H1 (cell line): Measurements from ENCODE around the gene FCRLA. TPM values are rescaled to one million over a fixed set of nuclear protein-coding genes. Genes with fewer than 3 reads are reported as not detected.

Experiments used
- CTCF ChIA-PET: fragments of 300-600 bp; sonication (Branson Sonifier 250); formaldehyde crosslinking; loops from one replicate; lab custom pipeline; 2021; ENCODE audit not compliant: partially characterized antibody; lab: Charles Lee
- POLR2A ChIA-PET: fragments of 300-600 bp; sonication (Branson Sonifier 250); formaldehyde crosslinking; loops from one replicate; lab custom pipeline; 2021; ENCODE audit warnings: inconsistent platforms; ENCODE audit not compliant: partially characterized antibody; lab: Charles Lee
- DNase-seq, 2 experiments: peaks; one replicate each; pipeline versions ENCODE4 v3.0.0 to v3.0.0-alpha.2; 2010 to 2022; ENCODE audit warnings: low spot score in 2 of 2, low read depth in 1 of 2, mixed read lengths in 1 of 2
- FAIRE-seq: peaks from 2 replicates; lab custom pipeline; 2011; peaks lifted over from hg19 to GRCh38; lab: Jason Lieb, UNC
- H2AFZ ChIP-seq: 2 replicates; pipeline ENCODE4 v1.8.1; 2012; ENCODE audit warnings: low read length, inconsistent platforms
- H2AK5ac ChIP-seq: 2 replicates; pipeline ENCODE4 v1.6.1; 2013; ENCODE audit warnings: low read depth, low read length
- H2BK120ac ChIP-seq: replicated peaks from 2 replicates; pipeline ENCODE3; 2013; ENCODE audit warnings: low read depth, low read length, inconsistent platforms
- H2BK12ac ChIP-seq: 2 replicates; pipeline ENCODE4 v1.6.1; 2013; ENCODE audit warnings: low read depth, low read length
- H2BK15ac ChIP-seq: 2 replicates; pipeline ENCODE4 v1.6.1; 2013; ENCODE audit warnings: low read length
- H2BK20ac ChIP-seq: 2 replicates; pipeline ENCODE4 v1.6.1; 2013; ENCODE audit warnings: low read length
- H2BK5ac ChIP-seq: 2 replicates; pipeline ENCODE4 v1.6.1; 2013; ENCODE audit warnings: low read depth, low read length
- H3K14ac ChIP-seq: 2 replicates; pipeline ENCODE4 v1.6.1; 2013; ENCODE audit warnings: inconsistent platforms; ENCODE audit not compliant: insufficient read length
- H3K18ac ChIP-seq: 2 replicates; pipeline ENCODE4 v1.6.1; 2013; ENCODE audit warnings: low read length; ENCODE audit errors: extremely low read depth
- H3K23ac ChIP-seq: 2 replicates; pipeline ENCODE4 v1.6.1; 2013; ENCODE audit warnings: inconsistent platforms; ENCODE audit not compliant: insufficient read length
- H3K23me2 ChIP-seq: 2 replicates; pipeline ENCODE4 v1.6.1; 2013; ENCODE audit warnings: low read depth, low read length
- H3K27ac ChIP-seq: 2 replicates; pipeline ENCODE4 v1.6.1; 2011; ENCODE audit warnings: low read depth, low read length, inconsistent platforms
- H3K27me3 ChIP-seq, 4 experiments: replicated peaks in 1 of 4; 1 replicate in 1 of 4; 2 replicates in 3 of 4; pipeline versions ENCODE4 v1.6.1 to v1.8.1; 2011 to 2013; ENCODE audit warnings: low read length in 3 of 4, mild to moderate bottlenecking in 3 of 4, inconsistent platforms in 2 of 4, mixed read lengths in 2 of 4, moderate library complexity in 1 of 4; ENCODE audit not compliant: control insufficient read depth in 3 of 4, insufficient read depth in 3 of 4; ENCODE audit errors: extremely low read depth in 1 of 4
- H3K36me3 ChIP-seq, 4 experiments: 2 replicates each; pipeline versions ENCODE4 v1.6.1 to v1.8.1; 2011 to 2013; ENCODE audit warnings: mild to moderate bottlenecking in 4 of 4, low read length in 3 of 4, moderate library complexity in 2 of 4, control low read depth in 1 of 4, inconsistent platforms in 1 of 4; ENCODE audit not compliant: insufficient read depth in 4 of 4, control insufficient read depth in 2 of 4
- H3K4ac ChIP-seq: replicated peaks from 2 replicates; pipeline ENCODE3; 2013; ENCODE audit warnings: low read length, low read depth, mixed read lengths, inconsistent platforms; ENCODE audit not compliant: insufficient read length
- H3K4me1 ChIP-seq, 4 experiments: replicated peaks in 1 of 4; 1 replicate in 1 of 4; 2 replicates in 3 of 4; pipeline versions ENCODE4 v1.6.1 to v1.8.1; 2011 to 2013; ENCODE audit warnings: low read length in 3 of 4, inconsistent platforms in 2 of 4, mixed read lengths in 1 of 4; ENCODE audit not compliant: insufficient read depth in 4 of 4, control insufficient read depth in 3 of 4
- H3K4me2 ChIP-seq, 2 experiments: 2 replicates each; pipeline versions ENCODE4 v1.6.1 to v1.8.1; 2011 to 2013; ENCODE audit warnings: low read depth in 2 of 2, low read length in 2 of 2, control low read depth in 1 of 2, inconsistent platforms in 1 of 2, mild to moderate bottlenecking in 1 of 2; ENCODE audit not compliant: insufficient read depth in 1 of 2
- H3K4me3 ChIP-seq, 4 experiments: fragments of 200-600, 300-600 bp in 1 of 4; sonication (generic), shearing (Covaris generic), sonication (Bioruptor Twin) in 1 of 4; 2 replicates each; pipeline versions ENCODE4 v1.5.1 to v1.8.1; 2011 to 2016; ENCODE audit warnings: low read length in 4 of 4, low read depth in 3 of 4, control low read depth in 2 of 4, inconsistent platforms in 2 of 4, mild to moderate bottlenecking in 2 of 4, mixed read lengths in 1 of 4, moderate library complexity in 1 of 4; ENCODE audit not compliant: insufficient read depth in 2 of 4; ENCODE audit errors: extremely low read depth in 1 of 4
- H3K56ac ChIP-seq: replicated peaks from 2 replicates; pipeline ENCODE3; 2013; ENCODE audit warnings: low read depth, mild to moderate bottlenecking, mixed read lengths, low read length, inconsistent platforms; ENCODE audit not compliant: insufficient read length
- H3K79me1 ChIP-seq: 2 replicates; pipeline ENCODE4 v1.6.1; 2013; ENCODE audit warnings: low read depth, low read length, control low read depth
- H3K79me2 ChIP-seq, 2 experiments: 2 replicates each; pipeline versions ENCODE4 v1.6.1 to v1.8.1; 2012 to 2013; ENCODE audit warnings: low read length in 2 of 2, mild to moderate bottlenecking in 2 of 2, inconsistent platforms in 1 of 2; ENCODE audit not compliant: insufficient read depth in 2 of 2, control insufficient read depth in 1 of 2
- H3K9ac ChIP-seq, 4 experiments: replicated peaks in 1 of 4; 1 replicate in 1 of 4; 2 replicates in 3 of 4; pipeline versions ENCODE4 v1.6.1 to v1.8.1; 2011 to 2013; ENCODE audit warnings: low read depth in 3 of 4, low read length in 3 of 4, control low read depth in 2 of 4, mild to moderate bottlenecking in 2 of 4, moderate library complexity in 2 of 4, inconsistent platforms in 1 of 4; ENCODE audit errors: extremely low read depth in 1 of 4
- H3K9me3 ChIP-seq, 2 experiments: 2 replicates each; pipeline versions ENCODE4 v1.6.1 to v1.8.1; 2012 to 2013; ENCODE audit warnings: mild to moderate bottlenecking in 2 of 2, moderate library complexity in 2 of 2, control low read depth in 1 of 2, inconsistent platforms in 1 of 2, low read depth in 1 of 2, low read length in 1 of 2, mixed read lengths in 1 of 2; ENCODE audit not compliant: insufficient read depth in 2 of 2
- H4K20me1 ChIP-seq, 2 experiments: replicated peaks in 1 of 2; 2 replicates each; pipeline versions ENCODE3 to v1.8.1; 2011 to 2013; ENCODE audit warnings: inconsistent platforms in 2 of 2, low read length in 2 of 2, mild to moderate bottlenecking in 1 of 2; ENCODE audit not compliant: insufficient read depth in 2 of 2, control insufficient read depth in 1 of 2
- H4K5ac ChIP-seq: 2 replicates; pipeline ENCODE4 v1.6.1; 2013; ENCODE audit warnings: low read length, low read depth, mixed read lengths, inconsistent platforms; ENCODE audit not compliant: insufficient read length
- H4K8ac ChIP-seq: 2 replicates; pipeline ENCODE4 v1.8.0; 2013; ENCODE audit warnings: mild to moderate bottlenecking, moderate library complexity, low read length, inconsistent platforms; ENCODE audit not compliant: insufficient read depth; ENCODE audit errors: extremely low read depth
- H4K91ac ChIP-seq: replicated peaks from 2 replicates; pipeline ENCODE3; 2013; ENCODE audit warnings: low read length, mixed read lengths, inconsistent platforms; ENCODE audit not compliant: insufficient read length
- BACH1 ChIP-seq: IDR thresholded peaks from 2 replicates; pipeline ENCODE4 v1.6.1; 2012; ENCODE audit warnings: low read length, improper control_type of control experiment
- CHD2 ChIP-seq: IDR thresholded peaks from 2 replicates; pipeline ENCODE4 v1.6.1; 2012; ENCODE audit warnings: low read length, improper control_type of control experiment
- E2F6 ChIP-seq: IDR thresholded peaks from 2 replicates; pipeline ENCODE4 v1.6.1; 2012; ENCODE audit warnings: inconsistent platforms
- FOSL1 ChIP-seq: IDR thresholded peaks from 2 replicates; pipeline ENCODE4 v1.6.1; 2011; ENCODE audit warnings: mild to moderate bottlenecking, low read depth, low read length, moderate library complexity; ENCODE audit not compliant: insufficient read depth
- HDAC6 ChIP-seq: IDR thresholded peaks from one replicate; pipeline ENCODE4 v1.7.1; 2012; ENCODE audit warnings: low read depth, mild to moderate bottlenecking, inconsistent platforms, low read length, moderate library complexity
- POLR2A ChIP-seq, 2 experiments: IDR thresholded peaks; 1 replicate in 1 of 2; 2 replicates in 1 of 2; pipeline ENCODE4 v1.6.1; 2011; ENCODE audit warnings: low read depth in 2 of 2, low read length in 2 of 2, mild to moderate bottlenecking in 2 of 2; ENCODE audit errors: control extremely low read depth in 1 of 2
- RAD21 ChIP-seq, 2 experiments: IDR thresholded peaks in 1 of 2; conservative IDR thresholded peaks in 1 of 2; 2 replicates each; pipeline ENCODE4 v1.6.1; 2011; ENCODE audit warnings: low read depth in 2 of 2, low read length in 2 of 2, improper control_type of control experiment in 1 of 2, inconsistent platforms in 1 of 2, mild to moderate bottlenecking in 1 of 2, moderate library complexity in 1 of 2
- SP1 ChIP-seq: IDR thresholded peaks from 2 replicates; pipeline ENCODE4 v1.6.1; 2011; ENCODE audit warnings: low read depth, low read length
- TAF7 ChIP-seq: optimal IDR thresholded peaks from 2 replicates; pipeline ENCODE3; 2011; ENCODE audit warnings: low read depth, mild to moderate bottlenecking, inconsistent platforms, low read length, moderate library complexity, borderline replicate concordance
- TEAD4 ChIP-seq: IDR thresholded peaks from 2 replicates; pipeline ENCODE4 v1.6.1; 2012; ENCODE audit warnings: low read depth, low read length, inconsistent platforms, mixed read lengths
- USF2 ChIP-seq: IDR thresholded peaks from 2 replicates; pipeline ENCODE4 v1.6.1; 2011; ENCODE audit warnings: low read length, improper control_type of control experiment
- WGBS, 2 experiments: shearing (Covaris generic) in 1 of 2; methylation state at CpG; one replicate each; pipeline versions ENCODE4 v1.1.6 to v1.1.7; 2013 to 2015; ENCODE audit warnings: low lambda C conversion rate in 2 of 2, mixed read lengths in 2 of 2, inconsistent platforms in 1 of 2, low coverage in 1 of 2, missing lambda C conversion rate in 1 of 2; ENCODE audit not compliant: insufficient replicate concordance in 2 of 2, insufficient coverage in 1 of 2, insufficient read length in 1 of 2; ENCODE audit errors: extremely low coverage in 1 of 2, missing lambda C conversion rate in 1 of 2; 5-methylcytosine and 5-hydroxymethylcytosine counted together
- polyA plus RNA-seq, 7 experiments: library from polyadenylated mRNA; depleted of rRNA in 3 of 7; stranded (reverse) in 5 of 7; unstranded in 2 of 7; fragments of >200 nt in 5 of 7; fragments of 200-250 nt in 2 of 7; gene quantifications; 1 replicate in 5 of 7; 2 replicates in 1 of 7; 4 replicates in 1 of 7; pipeline versions ENCODE4 v1.2.1 to v1.2.3, GENCODE V29; 2011 to 2013; ENCODE audit warnings: missing spikeins in 2 of 7, mixed read lengths in 2 of 7
- total RNA-seq: library from RNA; stranded (reverse); fragmentation: NEBNext Ultra II Directional; extraction: Animal tissue kit (Norgen Biotek cat#: 25700); gene quantifications from 2 replicates; pipeline ENCODE4 v1.2.1, GENCODE V29; 2021

Gene FCRLA
- total and polyA plus RNA-seq, 2 of the 8 experiments (the other 6 are each of a cell fraction or from before 2014, with no cell fraction given) = not detected

GRCh38 chr1:161731981-161732718, 25.1 kb downstream of the FCRLA start:
- Histone ChIP-seq H4K8ac (no peak overlapping the region), H4K20me1 (peaks cover 0 to 1% of the 10 kb centered on the region in 2 experiments), H4K91ac (no peak overlapping the region), H3K23ac (no peak overlapping the region), H3K9me3 (no peaks in the 10 kb centered on the region), H2AK5ac (no peak overlapping the region), H2AFZ (no peak overlapping the region), H2BK12ac (no peak overlapping the region), H3K56ac (no peak overlapping the region), H3K4me1 (peaks cover 1 to 8% (median 4%) of the 10 kb centered on the region in 4 experiments; a peak in 4 of 7 replicates), H2BK120ac (no peak overlapping the region), H2BK20ac (no peak overlapping the region), H3K4ac (no peak overlapping the region), H3K36me3 (no peaks in the 10 kb centered on the region), H3K9ac (no peak overlapping the region), H3K14ac (no peak overlapping the region), H2BK5ac (no peak overlapping the region), H2BK15ac (no peak overlapping the region), H3K27me3 (peaks cover 0 to 3% (median 0%) of the 10 kb centered on the region in 4 experiments; a peak in 2 of 7 replicates), H4K5ac (no peak overlapping the region), H3K4me3 (no peak overlapping the region), H3K79me2 (no peaks in the 10 kb centered on the region), H3K18ac (no peak overlapping the region), H3K23me2 (no peaks in the 10 kb centered on the region; the same call in 1 of the 2 replicates), H3K4me2 (no peak overlapping the region), H3K79me1 (no peaks in the 10 kb centered on the region), H3K27ac (no peak overlapping the region)
- DNase-seq = no peak
- no peak for FAIRE-seq
- CTCF ChIA-PET = interaction anchor here (1.1 to 10.3 kb wide), 3 partner anchors 9 to 246 kb away, joined by 3 to 69 read pairs (median 9); no protein-coding TSS in a partner anchor
- 85% methylated on average over 5 of the region's 5 CpGs; no CpG with 5 or more reads in 1 of the 2 experiments for WGBS, 2 experiments
- POLR2A ChIA-PET = no interaction called here
- TF ChIP-seq POLR2A (IDR thresholded peaks at IDR 0.05; ENCODE audit: control extremely low read depth in 1 of 2, low read depth in 2 of 2, low read length in 2 of 2) (no peak), SP1 (no peak), HDAC6 (no peak), RAD21 (IDR thresholded peaks at IDR 0.05 in 1 of 2, conservative IDR thresholded peaks at IDR 0.05 in 1 of 2; ENCODE audit: low read depth in 2 of 2, low read length in 2 of 2) (no peak), TEAD4 (no peak), USF2 (no peak), BACH1 (no peak), CHD2 (no peak), FOSL1 (no peak), E2F6 (no peak), TAF7 (no peak)
